SK-N-MC (cell line): ENCODE data around the gene DGKZ.

Experiments
- EZH2 ChIP-seq: fragments of 200-600 bp; sonication (generic); IDR thresholded peaks from one replicate; pipeline ENCODE4 v1.6.1; 2017; ENCODE audit warnings: antibody characterized with exemption
- POLR2AphosphoS5 ChIP-seq: IDR thresholded peaks from 2 replicates; pipeline ENCODE4 v1.6.1; 2012; ENCODE audit warnings: mild to moderate bottlenecking, low read depth, low read length, borderline replicate concordance

DNA sequence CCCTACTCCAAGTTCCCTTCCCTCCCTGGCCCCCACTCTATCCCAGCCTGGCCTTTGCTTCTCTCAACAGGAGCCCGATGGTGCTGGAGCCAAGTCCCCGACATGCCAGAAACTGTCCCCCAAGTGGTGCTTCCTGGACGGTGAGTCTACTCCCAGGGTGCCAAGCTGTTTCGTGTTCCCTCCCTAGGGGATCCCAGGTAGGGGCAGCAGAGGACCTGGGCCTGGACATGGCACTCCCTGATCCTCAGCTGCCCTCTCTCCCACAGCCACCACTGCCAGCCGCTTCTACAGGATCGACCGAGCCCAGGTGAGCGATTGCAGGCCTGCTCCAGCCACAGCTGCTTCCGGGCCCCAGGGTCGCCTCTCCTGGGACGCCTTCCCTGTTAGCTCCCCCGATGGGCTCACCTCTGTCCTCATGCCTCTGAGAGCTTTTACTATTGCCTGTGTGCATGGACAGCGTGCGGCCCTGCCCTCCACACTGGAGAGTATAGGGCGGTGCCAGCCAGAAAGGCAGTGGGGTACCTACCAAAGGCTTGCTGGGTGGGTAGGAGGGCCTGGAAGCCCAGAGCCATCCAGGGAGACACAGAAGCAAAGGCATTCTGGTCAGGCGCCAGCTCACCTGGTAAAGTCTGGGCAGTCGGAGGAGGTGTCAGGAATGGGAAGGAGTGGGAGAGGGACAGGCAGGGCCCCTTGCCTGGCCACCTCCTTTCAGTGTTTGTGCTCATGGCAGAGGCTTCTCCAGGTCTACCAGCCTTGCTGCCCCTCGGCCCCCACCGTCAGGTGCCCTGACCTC lies 29.2 kb downstream of the DGKZ start:
- TF ChIP-seq POLR2AphosphoS5 (no peak), EZH2 (no peak)
